Dendritic cell treated with granulocyte-macrophage colony-stimulating factor and Interleukin-4, amounts not matched to agents 40 ng/mL and 50 ng/mL, for 4 days (primary cell): ENCODE measurements around the gene VSX1.
A peak's percentile ranks its signal among the peaks of the same experiment; 100 is the strongest.

Experiments used
- H3K27ac Mint-ChIP-seq: one replicate; pipeline ENCODE4 v1.8.0; 2022; ENCODE audit warnings: mild to moderate bottlenecking, mixed read lengths
- H3K27me3 Mint-ChIP-seq: one replicate; pipeline ENCODE4 v1.8.0; 2022; ENCODE audit warnings: mild to moderate bottlenecking, mixed read lengths
- H3K36me3 Mint-ChIP-seq: one replicate; pipeline ENCODE4 v1.8.0; 2022; ENCODE audit warnings: low read depth, mixed read lengths
- H3K4me1 Mint-ChIP-seq: one replicate; pipeline ENCODE4 v1.8.0; 2022; ENCODE audit warnings: low read depth, mixed read lengths
- H3K4me3 Mint-ChIP-seq: one replicate; pipeline ENCODE4 v1.8.0; 2022; ENCODE audit warnings: mild to moderate bottlenecking, moderate library complexity, mixed read lengths
- H3K9me3 Mint-ChIP-seq: one replicate; pipeline ENCODE4 v1.8.0; 2022; ENCODE audit warnings: mixed read lengths
- intact Hi-C: fragments of 100-400 bp; cut with micrococcal nuclease; formaldehyde crosslinking; loops from one replicate; pipeline ENCODE4 v1.15.0; 2022

Gene VSX1

GRCh38 chr20:25049261-25050060 is 32.5 kb downstream of the VSX1 start:
- H3K4me1 Mint-ChIP-seq, result peaks cover 44% of the 10 kb centered on the region
- no peaks in the 10 kb centered on the region for H3K27me3 Mint-ChIP-seq

DNA sequence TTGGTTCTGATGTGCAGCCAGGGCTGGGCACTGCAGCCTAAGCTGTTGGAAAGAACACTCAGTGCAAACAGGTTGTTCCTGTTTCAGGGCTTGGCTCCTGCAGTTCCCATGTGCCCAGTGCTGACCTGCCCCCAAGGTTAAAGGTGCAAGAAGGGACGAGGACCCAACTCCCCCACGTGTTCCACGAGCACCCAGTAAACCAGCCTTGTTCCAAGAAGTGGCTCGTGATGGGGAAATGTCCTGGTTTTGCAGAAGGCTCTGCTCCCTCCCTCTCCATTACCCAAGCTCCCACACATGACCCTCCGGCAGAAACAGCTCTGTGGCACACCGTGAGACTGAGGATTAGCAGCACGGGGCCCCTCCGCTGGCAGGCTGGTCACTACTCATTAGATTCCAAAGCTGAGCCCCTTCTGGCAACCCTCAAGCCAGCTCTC is 33.4 kb downstream of the VSX1 start:
- Mint-ChIP-seq H3K27ac (no peak overlapping the region), H3K9me3 (no peaks in the 10 kb centered on the region), H3K27me3 (no peaks in the 10 kb centered on the region), H3K36me3 (peaks cover 50% of the 10 kb centered on the region), H3K4me3 (no peak overlapping the region), H3K4me1 (peaks cover 36% of the 10 kb centered on the region)
- intact Hi-C loops, result no loop called here

More at GRCh38 chr20:25049261-25050060, 32.5 kb downstream of the VSX1 start:
- Mint-ChIP-seq H3K9me3 (no peaks in the 10 kb centered on the region), H3K27ac (no peak overlapping the region), H3K4me3 (no peak overlapping the region), H3K36me3 (peaks cover 50% of the 10 kb centered on the region)
- intact Hi-C loops, result loop anchor here (10.0 kb wide), 1 partner anchor 645 kb away; the partner anchor contains the start of gene ZNF337

GRCh38 chr20:25047766-25048165 is 34.2 kb downstream of the VSX1 start:
- Mint-ChIP-seq H3K9me3 (no peaks in the 10 kb centered on the region), H3K4me1 (peaks cover 36% of the 10 kb centered on the region), H3K4me3 (no peak overlapping the region), H3K27ac (no peak overlapping the region), H3K27me3 (no peaks in the 10 kb centered on the region), H3K36me3 (peaks cover 50% of the 10 kb centered on the region)
- intact Hi-C loops, result no loop called here

DNA sequence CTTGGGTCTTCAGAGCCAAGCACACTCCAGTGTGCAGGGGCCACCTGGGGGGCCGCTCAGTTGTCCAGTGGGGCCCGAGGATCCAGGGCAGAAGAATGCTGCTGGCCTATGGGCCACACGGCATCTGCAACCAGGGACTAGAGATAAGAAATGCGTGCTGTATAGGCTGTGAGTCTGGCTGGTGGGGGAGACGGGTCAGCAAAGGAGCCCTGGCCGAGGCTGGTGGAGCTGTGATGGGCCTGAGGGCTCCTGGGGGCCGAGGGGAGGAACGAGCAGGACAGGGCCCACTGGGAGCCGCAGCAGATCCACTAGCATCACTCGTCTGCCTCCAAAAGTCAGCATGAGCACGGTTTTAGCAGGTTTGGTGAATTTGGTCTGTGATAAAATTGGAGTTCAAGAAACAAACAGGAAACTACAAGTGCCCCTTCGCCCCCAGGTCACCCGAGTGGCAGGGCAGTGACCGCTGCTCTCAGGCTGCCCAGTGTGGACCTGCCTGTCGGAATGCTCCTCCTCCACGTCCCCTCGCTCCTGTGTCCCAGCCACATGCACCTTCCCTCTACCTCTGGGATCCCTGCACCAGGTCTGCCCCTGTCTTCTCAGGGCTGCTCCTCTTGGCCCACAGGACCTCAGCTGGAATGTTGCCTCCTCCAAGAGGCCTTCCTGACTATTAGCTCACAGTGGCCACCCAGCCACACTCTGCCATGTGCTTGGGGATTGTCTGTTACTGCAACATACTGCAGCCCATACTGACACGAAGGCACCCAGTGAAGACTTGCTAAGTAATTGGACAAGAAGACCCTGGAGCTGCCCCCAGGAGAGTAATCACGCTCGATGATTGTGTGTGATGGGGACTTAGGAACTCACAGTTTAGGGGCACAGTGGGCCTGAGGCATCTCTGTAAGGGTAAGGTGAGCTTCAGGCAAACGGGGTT is 34.9 kb downstream of the VSX1 start:
- H3K4me1 Mint-ChIP-seq, result peaks cover 36% of the 10 kb centered on the region
- H3K27ac Mint-ChIP-seq, result no peak overlapping the region
- intact Hi-C loops, result no loop called here
- peaks cover 49% of the 10 kb centered on the region for H3K36me3 Mint-ChIP-seq
- no peaks in the 10 kb centered on the region for H3K9me3 Mint-ChIP-seq
- no peaks in the 10 kb centered on the region for H3K27me3 Mint-ChIP-seq
- no peak overlapping the region for H3K4me3 Mint-ChIP-seq

- H3K27ac Mint-ChIP-seq, result no peak overlapping the region
- H3K4me3 Mint-ChIP-seq, result no peak overlapping the region
- peaks cover 35% of the 10 kb centered on the region for H3K4me1 Mint-ChIP-seq
- intact Hi-C loops, result no loop called here
- H3K27me3 Mint-ChIP-seq, result no peaks in the 10 kb centered on the region
- H3K9me3 Mint-ChIP-seq, result no peaks in the 10 kb centered on the region
- H3K36me3 Mint-ChIP-seq, result peaks cover 43% of the 10 kb centered on the region
Measured at GRCh38 chr20:25046181-25046641, 35.7 kb downstream of the VSX1 start.

GRCh38 chr20:25045343-25045712 is 36.6 kb downstream of the VSX1 start:
- Mint-ChIP-seq H3K4me1 (peaks cover 31% of the 10 kb centered on the region), H3K4me3 (no peak overlapping the region), H3K9me3 (no peaks in the 10 kb centered on the region), H3K27me3 (no peaks in the 10 kb centered on the region), H3K27ac (no peak overlapping the region), H3K36me3 (peaks cover 36% of the 10 kb centered on the region)
- intact Hi-C loops, result no loop called here

GRCh38 chr20:25044660-25045342 is 37.1 kb downstream of the VSX1 start:
- H3K27me3 Mint-ChIP-seq, result no peaks in the 10 kb centered on the region
- H3K4me3 Mint-ChIP-seq, result no peak overlapping the region
- intact Hi-C loops, result no loop called here
- no peak overlapping the region for H3K27ac Mint-ChIP-seq
- no peaks in the 10 kb centered on the region for H3K9me3 Mint-ChIP-seq
- H3K36me3 Mint-ChIP-seq, result peaks cover 42% of the 10 kb centered on the region
- H3K4me1 Mint-ChIP-seq, result peaks cover 32% of the 10 kb centered on the region

DNA sequence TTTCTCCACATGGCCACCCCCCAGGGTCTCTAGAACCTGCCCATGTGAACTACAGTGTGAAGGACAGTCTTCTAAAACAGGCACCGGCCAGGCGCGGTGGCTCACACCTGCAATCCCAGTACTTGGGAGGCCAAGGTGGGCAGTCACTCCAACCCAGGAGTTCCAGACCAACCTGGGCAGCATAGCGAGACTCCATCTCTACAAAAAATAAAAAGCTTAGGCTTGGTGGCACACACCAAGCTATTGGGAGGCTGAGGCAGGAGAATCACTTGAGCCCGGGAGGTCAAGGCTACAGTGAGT is 37.7 kb downstream of the VSX1 start:
- H3K27me3 Mint-ChIP-seq, result no peaks in the 10 kb centered on the region
- peaks cover 46% of the 10 kb centered on the region for H3K36me3 Mint-ChIP-seq
- peaks cover 35% of the 10 kb centered on the region for H3K4me1 Mint-ChIP-seq
- H3K27ac Mint-ChIP-seq, result peak overlapping the region; percentile 84
- intact Hi-C loops, result no loop called here
- no peaks in the 10 kb centered on the region for H3K9me3 Mint-ChIP-seq
- H3K4me3 Mint-ChIP-seq, result no peak overlapping the region

DNA sequence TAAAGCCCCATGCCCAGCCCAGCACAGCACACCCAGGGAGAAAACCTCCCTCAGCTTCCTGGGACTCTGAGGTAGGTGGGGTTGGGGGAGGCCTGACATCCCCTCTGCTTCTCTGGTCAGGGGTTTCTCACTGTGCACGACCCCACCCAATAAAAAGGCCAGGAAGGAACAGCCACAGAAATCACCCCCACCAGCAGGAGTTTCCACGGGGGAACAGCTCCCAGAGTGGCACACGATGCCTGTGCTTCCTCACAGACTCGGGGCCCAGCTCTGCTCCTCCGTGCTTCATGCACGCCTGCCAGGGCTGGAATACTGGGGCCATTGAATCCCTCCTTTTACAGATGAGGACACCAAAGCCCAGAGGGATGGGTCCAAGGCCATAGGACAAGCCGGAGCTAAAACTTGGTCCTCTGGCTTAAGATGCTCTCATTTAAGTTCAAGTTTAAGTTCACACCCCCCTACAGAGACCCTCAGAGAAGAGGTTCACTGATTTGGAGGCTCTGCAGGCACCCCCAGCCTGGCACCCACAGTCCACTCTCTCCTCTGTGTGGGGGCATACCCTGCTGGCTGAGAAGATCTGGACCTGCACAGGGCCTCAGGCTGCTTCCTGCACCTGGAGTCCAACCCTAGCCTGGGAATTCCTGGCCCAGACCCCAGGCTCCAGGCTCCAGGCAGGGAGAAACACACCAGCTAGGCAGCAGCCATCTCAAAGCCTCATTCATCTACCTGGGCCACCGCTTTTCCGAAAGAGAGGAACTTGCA is 38.3 kb downstream of the VSX1 start:
- no peaks in the 10 kb centered on the region for H3K9me3 Mint-ChIP-seq
- peaks cover 46% of the 10 kb centered on the region for H3K36me3 Mint-ChIP-seq
- peaks cover 34% of the 10 kb centered on the region for H3K4me1 Mint-ChIP-seq
- H3K27me3 Mint-ChIP-seq, result no peaks in the 10 kb centered on the region
- H3K27ac Mint-ChIP-seq, result peak overlapping the region; percentile 84
- intact Hi-C loops, result no loop called here
- H3K4me3 Mint-ChIP-seq, result no peak overlapping the region

- Mint-ChIP-seq H3K4me1 (peaks cover 38% of the 10 kb centered on the region), H3K27ac (peak overlapping the region; percentile 84), H3K4me3 (peak overlapping the region; percentile 18), H3K9me3 (no peaks in the 10 kb centered on the region), H3K36me3 (peaks cover 43% of the 10 kb centered on the region), H3K27me3 (no peaks in the 10 kb centered on the region)
- intact Hi-C loops, result no loop called here
Measured at GRCh38 chr20:25042531-25043498, 39.1 kb downstream of the VSX1 start.

- intact Hi-C loops, result no loop called here
- Mint-ChIP-seq H3K9me3 (no peaks in the 10 kb centered on the region), H3K27me3 (no peaks in the 10 kb centered on the region), H3K36me3 (peaks cover 34% of the 10 kb centered on the region), H3K4me1 (peaks cover 46% of the 10 kb centered on the region), H3K4me3 (no peak overlapping the region), H3K27ac (peak overlapping the region; percentile 84)
Measured at GRCh38 chr20:25041813-25042530, 40.0 kb downstream of the VSX1 start.

DNA sequence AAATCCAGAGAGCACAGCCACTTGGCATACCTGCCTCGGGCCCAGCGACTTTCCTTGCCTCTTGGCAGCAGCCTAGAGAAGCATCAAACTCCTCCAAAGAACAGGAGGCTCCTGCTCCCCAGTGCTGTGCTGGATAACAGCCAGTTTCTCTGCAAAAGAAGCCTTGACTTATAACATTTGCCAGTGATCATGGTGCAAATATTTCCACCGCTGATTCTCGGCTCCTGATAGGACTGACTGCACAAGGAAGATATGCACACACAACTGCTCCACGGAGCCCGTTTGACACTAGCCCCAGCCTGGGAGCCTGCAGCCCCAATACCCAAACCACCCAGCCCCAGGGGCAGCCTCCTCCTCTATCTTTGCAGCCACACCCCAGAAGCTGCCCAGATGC is 41.5 kb downstream of the VSX1 start:
- Mint-ChIP-seq H3K9me3 (no peaks in the 10 kb centered on the region), H3K27ac (no peak overlapping the region), H3K36me3 (peaks cover 19% of the 10 kb centered on the region), H3K4me3 (no peak overlapping the region), H3K4me1 (peaks cover 58% of the 10 kb centered on the region), H3K27me3 (no peaks in the 10 kb centered on the region)
- intact Hi-C loops, result no loop called here
